ENCODE data around the gene CCDC116.

- TF ChIP-seq CTCF (IDR thresholded peaks at IDR 0.05 in 8 of 11, conservative IDR thresholded peaks at IDR 0.05 in 3 of 11) (no peak), POLR2AphosphoS5 (IDR thresholded peaks at IDR 0.05) (no peak)
These were observed 34.2 kb downstream of the CCDC116 start for GRCh38 chr22:21666786-21667185.
